ENCODE results near the gene MSTN.

MSTN gene

DNA sequence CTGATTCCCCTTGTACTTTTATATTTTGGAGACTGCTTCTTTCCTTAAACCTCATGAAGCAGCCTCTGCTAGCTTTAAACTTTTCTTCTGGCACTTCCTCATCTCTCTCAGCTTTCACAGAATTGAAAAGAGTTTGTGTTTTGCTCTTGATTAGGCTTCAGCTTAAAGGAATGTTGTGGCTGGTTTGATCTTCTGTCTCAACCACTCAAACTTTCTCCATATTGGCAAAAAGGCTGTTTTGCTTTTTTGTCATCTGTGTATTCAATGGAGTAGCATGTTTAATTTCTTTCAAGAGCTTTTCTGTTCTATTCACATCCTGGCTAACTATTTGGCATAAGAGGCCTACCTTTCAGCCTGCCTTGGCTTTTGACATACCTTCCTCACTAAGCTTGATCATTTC lies 36.3 kb upstream of the MSTN start:
- H3K36me3 ChIP-seq (ENCODE audit: low read depth), result no peaks in the 10 kb centered on the region
- no peak overlapping the region for H3K4me3 ChIP-seq (ENCODE audit: severe bottlenecking)
- H3K9me3 ChIP-seq (ENCODE audit: severe bottlenecking), result no peaks in the 10 kb centered on the region
- TF ChIP-seq, protein P1, sequence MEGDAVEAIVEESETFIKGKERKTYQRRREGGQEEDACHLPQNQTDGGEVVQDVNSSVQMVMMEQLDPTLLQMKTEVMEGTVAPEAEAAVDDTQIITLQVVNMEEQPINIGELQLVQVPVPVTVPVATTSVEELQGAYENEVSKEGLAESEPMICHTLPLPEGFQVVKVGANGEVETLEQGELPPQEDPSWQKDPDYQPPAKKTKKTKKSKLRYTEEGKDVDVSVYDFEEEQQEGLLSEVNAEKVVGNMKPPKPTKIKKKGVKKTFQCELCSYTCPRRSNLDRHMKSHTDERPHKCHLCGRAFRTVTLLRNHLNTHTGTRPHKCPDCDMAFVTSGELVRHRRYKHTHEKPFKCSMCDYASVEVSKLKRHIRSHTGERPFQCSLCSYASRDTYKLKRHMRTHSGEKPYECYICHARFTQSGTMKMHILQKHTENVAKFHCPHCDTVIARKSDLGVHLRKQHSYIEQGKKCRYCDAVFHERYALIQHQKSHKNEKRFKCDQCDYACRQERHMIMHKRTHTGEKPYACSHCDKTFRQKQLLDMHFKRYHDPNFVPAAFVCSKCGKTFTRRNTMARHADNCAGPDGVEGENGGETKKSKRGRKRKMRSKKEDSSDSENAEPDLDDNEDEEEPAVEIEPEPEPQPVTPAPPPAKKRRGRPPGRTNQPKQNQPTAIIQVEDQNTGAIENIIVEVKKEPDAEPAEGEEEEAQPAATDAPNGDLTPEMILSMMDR (IDR thresholded peaks at IDR 0.05; ENCODE audit: poor library complexity, severe bottlenecking), result no peak
- DNase-seq (ENCODE audit: low spot score) (no peak), ATAC-seq (ENCODE audit: low read depth) (no peak)
- no peaks in the 10 kb centered on the region for H3K27me3 ChIP-seq (ENCODE audit: insufficient read depth, poor library complexity, severe bottlenecking)
- no peaks in the 10 kb centered on the region for H3K4me1 ChIP-seq (ENCODE audit: insufficient read depth, poor library complexity, severe bottlenecking)
- H3K27ac ChIP-seq (ENCODE audit: poor library complexity, severe bottlenecking), result no peak overlapping the region

DNA sequence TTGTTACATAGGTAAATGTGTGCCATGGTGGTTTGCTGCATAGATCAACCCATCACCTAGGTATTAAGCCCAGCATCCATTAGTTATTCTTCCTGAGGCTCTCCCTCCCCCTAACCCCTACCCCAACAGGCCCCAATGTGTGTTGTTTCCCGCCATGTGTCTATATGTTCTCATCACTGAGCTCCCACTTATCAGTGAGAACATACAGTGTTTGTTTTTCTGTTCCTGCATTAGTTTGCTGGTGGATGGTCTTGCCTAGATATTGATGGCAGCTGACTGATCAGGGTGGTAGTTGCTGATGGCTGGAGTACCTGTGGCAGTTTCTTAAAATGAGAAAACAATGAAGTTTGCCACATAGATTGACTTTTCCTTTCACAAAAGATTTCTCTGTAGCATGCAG lies 34.6 kb upstream of the MSTN start:
- no peaks in the 10 kb centered on the region for H3K4me1 ChIP-seq (ENCODE audit: insufficient read depth, poor library complexity, severe bottlenecking)
- ATAC-seq (ENCODE audit: low read depth) (no peak), DNase-seq (ENCODE audit: low spot score) (no peak)
- no peaks in the 10 kb centered on the region for H3K36me3 ChIP-seq (ENCODE audit: low read depth)
- TF ChIP-seq, protein P1 (IDR thresholded peaks at IDR 0.05; ENCODE audit: poor library complexity, severe bottlenecking), result no peak
- H3K4me3 ChIP-seq (ENCODE audit: severe bottlenecking), result no peak overlapping the region
- H3K27me3 ChIP-seq (ENCODE audit: insufficient read depth, poor library complexity, severe bottlenecking), result no peaks in the 10 kb centered on the region
- no peak overlapping the region for H3K27ac ChIP-seq (ENCODE audit: poor library complexity, severe bottlenecking)
- no peaks in the 10 kb centered on the region for H3K9me3 ChIP-seq (ENCODE audit: severe bottlenecking)

GRCh38 chr2:190094316-190094871 lies 31.9 kb upstream of the MSTN start:
- TF ChIP-seq, protein P1 (IDR thresholded peaks at IDR 0.05; ENCODE audit: poor library complexity, severe bottlenecking), result no peak
- Histone ChIP-seq H3K4me1 (ENCODE audit: insufficient read depth, poor library complexity, severe bottlenecking) (no peaks in the 10 kb centered on the region), H3K27ac (ENCODE audit: poor library complexity, severe bottlenecking) (no peak overlapping the region), H3K36me3 (ENCODE audit: low read depth) (no peaks in the 10 kb centered on the region), H3K9me3 (ENCODE audit: severe bottlenecking) (no peaks in the 10 kb centered on the region), H3K27me3 (ENCODE audit: insufficient read depth, poor library complexity, severe bottlenecking) (no peaks in the 10 kb centered on the region), H3K4me3 (ENCODE audit: severe bottlenecking) (no peak overlapping the region)
- DNase-seq (ENCODE audit: low spot score) (no peak), ATAC-seq (ENCODE audit: low read depth) (no peak)

GRCh38 chr2:190093793-190094192 lies 31.3 kb upstream of the MSTN start:
- Histone ChIP-seq H3K9me3 (ENCODE audit: severe bottlenecking) (no peaks in the 10 kb centered on the region), H3K36me3 (ENCODE audit: low read depth) (no peaks in the 10 kb centered on the region), H3K27me3 (ENCODE audit: insufficient read depth, poor library complexity, severe bottlenecking) (no peaks in the 10 kb centered on the region), H3K4me1 (ENCODE audit: insufficient read depth, poor library complexity, severe bottlenecking) (no peaks in the 10 kb centered on the region), H3K27ac (ENCODE audit: poor library complexity, severe bottlenecking) (no peak overlapping the region), H3K4me3 (ENCODE audit: severe bottlenecking) (no peak overlapping the region)
- DNase-seq (ENCODE audit: low spot score) (no peak), ATAC-seq (ENCODE audit: low read depth) (no peak)
- TF ChIP-seq, protein P1 (IDR thresholded peaks at IDR 0.05; ENCODE audit: poor library complexity, severe bottlenecking), result no peak

DNA sequence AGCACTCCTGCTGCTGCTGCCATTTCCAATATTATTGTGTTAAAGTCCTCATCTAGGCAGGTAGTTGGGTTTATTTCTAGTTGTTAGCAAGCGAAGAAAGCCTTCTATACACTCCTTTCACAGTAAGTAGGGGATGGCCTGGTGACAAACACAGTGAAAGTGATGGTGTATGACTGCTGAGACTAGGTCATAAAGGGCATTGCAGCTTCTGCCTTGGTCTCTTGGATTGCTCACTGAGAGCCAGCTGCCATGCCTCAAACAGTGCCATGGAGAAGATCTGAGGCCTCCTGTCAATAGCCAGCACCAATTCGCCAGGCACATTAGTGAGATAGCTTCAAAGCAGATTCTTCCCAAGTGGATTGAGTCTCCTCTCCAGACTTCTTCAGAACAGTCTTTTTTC lies 27.6 kb upstream of the MSTN start:
- H3K9me3 ChIP-seq (ENCODE audit: severe bottlenecking), result no peaks in the 10 kb centered on the region
- no peak for ATAC-seq (ENCODE audit: low read depth)

More for the DNA sequence above, 27.6 kb upstream of the MSTN start:
- Histone ChIP-seq H3K4me3 (ENCODE audit: severe bottlenecking) (no peak overlapping the region), H3K27me3 (ENCODE audit: insufficient read depth, poor library complexity, severe bottlenecking) (no peaks in the 10 kb centered on the region), H3K27ac (ENCODE audit: poor library complexity, severe bottlenecking) (no peak overlapping the region), H3K36me3 (ENCODE audit: low read depth) (no peaks in the 10 kb centered on the region), H3K4me1 (ENCODE audit: insufficient read depth, poor library complexity, severe bottlenecking) (no peaks in the 10 kb centered on the region)
- no peak for DNase-seq (ENCODE audit: low spot score)
- TF ChIP-seq, protein P1 (IDR thresholded peaks at IDR 0.05; ENCODE audit: poor library complexity, severe bottlenecking), result no peak
